Measurements from ENCODE around the gene IFI35.

The IFI35 gene

GRCh38 chr17:43024407-43025289 is 18.1 kb downstream of the IFI35 start, which contains the start of gene RND2:
Gene RND2 (plus strand): TSS chr17:43025231. CDS start chr17:43025348, 117 bp downstream.
- H3K4me3 ChIP-seq (ENCODE audit: low read depth, low read length), result peak within 1 kb of the TSS; percentile 47
- in situ Hi-C loops (cut with HindIII; ENCODE audit: low sequenced_read_pairs), result no loop called here
- DNase-seq (ENCODE audit: low read depth), result peak; percentile 92
- TF ChIP-seq CTCF (IDR thresholded peaks at IDR 0.05; ENCODE audit: low read depth, low read length, missing control alignments), result peak; percentile 88

GRCh38 chr17:43025290-43025657 is 18.7 kb downstream of the IFI35 start:
- in situ Hi-C loops (cut with HindIII; ENCODE audit: low sequenced_read_pairs), result no loop called here

GRCh38 chr17:43025766-43026537 is 19.4 kb downstream of the IFI35 start:
- DNase-seq (ENCODE audit: low read depth), result no peak
- in situ Hi-C loops (cut with HindIII; ENCODE audit: low sequenced_read_pairs), result no loop called here
- TF ChIP-seq CTCF (IDR thresholded peaks at IDR 0.05; ENCODE audit: low read depth, low read length, missing control alignments), result no peak
- peak overlapping the region; percentile 47 for H3K4me3 ChIP-seq (ENCODE audit: low read depth, low read length)

More at GRCh38 chr17:43025290-43025657, 18.7 kb downstream of the IFI35 start:
- no peak for TF ChIP-seq CTCF (IDR thresholded peaks at IDR 0.05; ENCODE audit: low read depth, low read length, missing control alignments)
- no peak for DNase-seq (ENCODE audit: low read depth)
- peak overlapping the region; percentile 47 for H3K4me3 ChIP-seq (ENCODE audit: low read depth, low read length)

GRCh38 chr17:43026595-43026994 is 20.0 kb downstream of the IFI35 start:
- in situ Hi-C loops (cut with HindIII; ENCODE audit: low sequenced_read_pairs), result no loop called here
- no peak for TF ChIP-seq CTCF (IDR thresholded peaks at IDR 0.05; ENCODE audit: low read depth, low read length, missing control alignments)
- DNase-seq (ENCODE audit: low read depth), result no peak
- no peak overlapping the region for H3K4me3 ChIP-seq (ENCODE audit: low read depth, low read length)

GRCh38 chr17:43027091-43028032 is 20.8 kb downstream of the IFI35 start:
- in situ Hi-C loops (cut with HindIII; ENCODE audit: low sequenced_read_pairs), result no loop called here
- no peak overlapping the region for H3K4me3 ChIP-seq (ENCODE audit: low read depth, low read length)
- no peak for DNase-seq (ENCODE audit: low read depth)
- TF ChIP-seq CTCF (IDR thresholded peaks at IDR 0.05; ENCODE audit: low read depth, low read length, missing control alignments), result no peak

All from astrocyte of the cerebellum (primary cell).